Right atrium auricular region (tissue), 2 donors: ENCODE measurements around the gene HNRNPH2. TPM values are rescaled to one million over a fixed set of nuclear protein-coding genes. Genes with fewer than 3 reads are reported as not detected.

Experiments
- DNase-seq: peaks from one replicate; pipeline ENCODE4 v3.0.0-alpha.2; 2019; ENCODE audit warnings: low spot score
- H3K27ac ChIP-seq, 2 donors: fragments of 200-600 bp; sonication (generic); 1 replicate in 1 of 2; 2 replicates in 1 of 2; pipeline ENCODE4 v1.5.1; 2016 to 2019
- H3K27me3 ChIP-seq, 2 donors: fragments of 200-600 bp; sonication (generic); one replicate each; pipeline versions ENCODE4 v1.5.1 to v1.6.0; 2017 to 2019
- H3K36me3 ChIP-seq: fragments of 200-600 bp; sonication (generic); one replicate; pipeline ENCODE4 v1.5.1; 2016
- H3K4me1 ChIP-seq, 2 donors: fragments of 200-600 bp; sonication (generic); one replicate each; pipeline versions ENCODE4 v1.5.1 to v1.6.0; 2017 to 2019
- H3K4me3 ChIP-seq, 2 donors: fragments of 200-600 bp; sonication (generic); 1 replicate in 1 of 2; 2 replicates in 1 of 2; pipeline ENCODE4 v1.5.1; 2017 to 2019; ENCODE audit warnings: mild to moderate bottlenecking in 1 of 2, moderate library complexity in 1 of 2
- H3K9me3 ChIP-seq, 2 donors: fragments of 200-600 bp; sonication (generic); one replicate each; pipeline ENCODE4 v1.5.1; 2019
- CTCF ChIP-seq, 2 donors: fragments of 200-600 bp; sonication (generic); IDR thresholded peaks; one replicate each; pipeline ENCODE4 v1.5.1; 2019; ENCODE audit warnings: antibody characterized with exemption in 2 of 2
- total RNA-seq, 2 donors: library from RNA; depleted of rRNA; stranded (reverse); fragments of >200 nt; gene quantifications; one replicate each; pipeline ENCODE4 v1.1.0, GENCODE V29; 2016

HNRNPH2 gene
- total RNA-seq, 2 donors from 2014 or later, result 40.5 to 48.5 TPM

GRCh38 chrX:101415180-101416145 is 7.4 kb downstream of the HNRNPH2 start:
- H3K9me3 ChIP-seq, result no peaks in the 10 kb centered on the region
- H3K36me3 ChIP-seq, result peaks cover 4% of the 10 kb centered on the region
- H3K4me3 ChIP-seq, result no peak overlapping the region
- no peak for DNase-seq
- H3K4me1 ChIP-seq, result peaks cover 0 to 19% of the 10 kb centered on the region in 2 donors
- H3K27ac ChIP-seq, result peak overlapping the region; percentile 50 to 83
- no peaks in the 10 kb centered on the region for H3K27me3 ChIP-seq
- TF ChIP-seq CTCF (IDR thresholded peaks at IDR 0.05), result peak; percentile 62 to 85

- Histone ChIP-seq H3K4me1 (peaks cover 0 to 13% of the 10 kb centered on the region in 2 donors), H3K4me3 (no peak overlapping the region), H3K36me3 (peaks cover 4% of the 10 kb centered on the region), H3K9me3 (no peaks in the 10 kb centered on the region), H3K27ac (peak overlapping the region in 1 of 2 donors; percentile 95), H3K27me3 (no peaks in the 10 kb centered on the region)
- no peak for DNase-seq
- TF ChIP-seq CTCF (IDR thresholded peaks at IDR 0.05), result no peak
Observed at GRCh38 chrX:101416691-101417090, 8.7 kb downstream of the HNRNPH2 start.

- peaks cover 0 to 11% of the 10 kb centered on the region in 2 donors for H3K4me1 ChIP-seq
- peak overlapping the region; percentile 91 to 95 for H3K27ac ChIP-seq
- TF ChIP-seq CTCF (IDR thresholded peaks at IDR 0.05), result no peak
- H3K36me3 ChIP-seq, result peaks cover 4% of the 10 kb centered on the region
- no peaks in the 10 kb centered on the region for H3K27me3 ChIP-seq
- no peak for DNase-seq
- no peak overlapping the region for H3K4me3 ChIP-seq
- H3K9me3 ChIP-seq, result no peaks in the 10 kb centered on the region
Observed at GRCh38 chrX:101417190-101417589, 9.2 kb downstream of the HNRNPH2 start.

GRCh38 chrX:101417981-101418841 is 10.2 kb downstream of the HNRNPH2 start:
- Histone ChIP-seq H3K27me3 (no peaks in the 10 kb centered on the region), H3K9me3 (no peaks in the 10 kb centered on the region), H3K36me3 (peaks cover 3% of the 10 kb centered on the region), H3K27ac (peak overlapping the region; percentile 91 to 95), H3K4me1 (peaks cover 0 to 4% of the 10 kb centered on the region in 2 donors), H3K4me3 (peak overlapping the region; percentile 58 to 59)
- TF ChIP-seq CTCF (IDR thresholded peaks at IDR 0.05), result no peak
- no peak for DNase-seq

GRCh38 chrX:101419489-101419888 is 11.5 kb downstream of the HNRNPH2 start:
- Histone ChIP-seq H3K27ac (peak overlapping the region in 1 of 2 donors; percentile 95), H3K4me1 (peaks cover 0 to 4% of the 10 kb centered on the region in 2 donors), H3K27me3 (no peaks in the 10 kb centered on the region), H3K4me3 (no peak overlapping the region), H3K9me3 (no peaks in the 10 kb centered on the region), H3K36me3 (peaks cover 8% of the 10 kb centered on the region)
- no peak for DNase-seq
- TF ChIP-seq CTCF (IDR thresholded peaks at IDR 0.05), result no peak
